HCT116 (cell line): ENCODE measurements around the gene KCNB1. TPM values are rescaled to one million over a fixed set of nuclear protein-coding genes. Genes with fewer than 3 reads are reported as not detected.

Source experiments
- ATAC-seq: fragments of 200-7000 bp; cut with Tn5 transposase; 2 replicates; pipeline ENCODE4 v1.9.1; 2020; ENCODE audit warnings: mild to moderate bottlenecking, moderate library complexity
- BruUV-seq: library from RNA; stranded (reverse); fragments of 400-500 nt; replicated peaks from 2 replicates; lab custom pipeline; 2021; lab: Mats Ljungman, UMichigan
- CTCF ChIA-PET: fragments of 300-600 bp; sonication (Branson Sonifier 250); formaldehyde crosslinking; loops from one replicate; lab custom pipeline; 2021; ENCODE audit warnings: antibody characterized with exemption; lab: Charles Lee
- POLR2A ChIA-PET: fragments of 300-600, 350-600 bp; sonication (Branson Sonifier 250); formaldehyde crosslinking; loops from one replicate; lab custom pipeline; 2021; ENCODE audit warnings: antibody characterized with exemption; lab: Charles Lee
- RAD21 ChIA-PET, 2 experiments: fragments of 300-600 bp; sonication (Branson Sonifier 250); formaldehyde crosslinking; loops; one replicate each; lab custom pipeline; 2023; ENCODE audit warnings: low total read pairs in 2 of 2; ENCODE audit not compliant: uncharacterized antibody in 2 of 2, unreplicated experiment in 2 of 2, low non-redundant PET in 1 of 2; lab: Charles Lee
- DNase-seq: peaks from one replicate; pipeline ENCODE4 v3.0.0-alpha.2; 2010; ENCODE audit warnings: low read depth, low spot score
- H2AFZ ChIP-seq: fragments of 200-600 bp; shearing (Covaris generic), sonication (generic); 2 replicates; pipeline ENCODE4 v1.6.1; 2017; ENCODE audit warnings: low read depth, mixed run types, mixed read lengths, antibody characterized with exemption, low read length; ENCODE audit not compliant: poor library complexity, severe bottlenecking
- H3K27ac ChIP-seq: 2 replicates; pipeline ENCODE4 v1.5.1; 2012; ENCODE audit warnings: low read depth, low read length
- H3K27me3 ChIP-seq: fragments of 200-600 bp; sonication (generic); 2 replicates; pipeline ENCODE4 v1.6.1; 2016; ENCODE audit warnings: mixed run types, low read length, mixed read lengths; ENCODE audit not compliant: insufficient read depth
- H3K36me3 ChIP-seq, 2 experiments: fragments of 200-500 bp in 1 of 2; fragments of 200-600 bp in 1 of 2; sonication (Bioruptor generic) in 1 of 2; sonication (generic) in 1 of 2; 2 replicates each; pipeline versions ENCODE4 v1.5.1 to v1.6.1; 2014 to 2016; ENCODE audit warnings: low read length in 2 of 2, inconsistent platforms in 1 of 2, mixed read lengths in 1 of 2, mixed run types in 1 of 2; ENCODE audit not compliant: insufficient read depth in 2 of 2, control insufficient read depth in 1 of 2
- H3K4me1 ChIP-seq, 2 experiments: fragments of 200-600 bp in 1 of 2; sonication (generic) in 1 of 2; 2 replicates each; pipeline versions ENCODE4 v1.5.1 to v1.6.1; 2012 to 2017; ENCODE audit warnings: low read length in 2 of 2, inconsistent platforms in 1 of 2, mild to moderate bottlenecking in 1 of 2, mixed read lengths in 1 of 2, mixed run types in 1 of 2, moderate library complexity in 1 of 2; ENCODE audit not compliant: insufficient read depth in 2 of 2, control insufficient read depth in 1 of 2
- H3K4me2 ChIP-seq: fragments of 200-600 bp; sonication (generic); 2 replicates; pipeline ENCODE4 v1.6.1; 2017; ENCODE audit warnings: mixed run types, low read length, mixed read lengths
- H3K4me3 ChIP-seq, 2 experiments: fragments of 200-600 bp in 1 of 2; sonication (generic) in 1 of 2; replicated peaks in 1 of 2; 2 replicates each; pipeline ENCODE4 v1.5.1; 2011 to 2016; ENCODE audit warnings: low read length in 2 of 2, control low read depth in 1 of 2, low read depth in 1 of 2, mild to moderate bottlenecking in 1 of 2, mixed read lengths in 1 of 2, mixed run types in 1 of 2
- H3K79me2 ChIP-seq: fragments of 200-600 bp; sonication (generic); 2 replicates; pipeline ENCODE4 v1.6.1; 2017; ENCODE audit warnings: mild to moderate bottlenecking, mixed run types, low read length, moderate library complexity, mixed read lengths; ENCODE audit not compliant: insufficient read depth
- H3K9ac ChIP-seq: fragments of 200-600 bp; sonication (generic); 2 replicates; pipeline ENCODE4 v1.6.1; 2016; ENCODE audit warnings: low read length, mixed read lengths
- H3K9me2 ChIP-seq: fragments of 200-600 bp; sonication (generic), shearing (Covaris generic); 2 replicates; pipeline ENCODE4 v1.6.1; 2017; ENCODE audit warnings: mixed run types, mild to moderate bottlenecking, moderate library complexity; ENCODE audit not compliant: insufficient read depth
- H3K9me3 ChIP-seq, 2 experiments: fragments of 200-500 bp in 1 of 2; fragments of 200-600 bp in 1 of 2; sonication (Bioruptor generic) in 1 of 2; sonication (generic) in 1 of 2; 2 replicates each; pipeline ENCODE4 v1.6.1; 2014 to 2017; ENCODE audit warnings: low read length in 2 of 2, mixed read lengths in 2 of 2, inconsistent platforms in 1 of 2, low read depth in 1 of 2, mild to moderate bottlenecking in 1 of 2, mixed run types in 1 of 2, moderate library complexity in 1 of 2; ENCODE audit not compliant: control insufficient read depth in 1 of 2, insufficient read depth in 1 of 2
- H4K20me1 ChIP-seq: fragments of 200-600 bp; sonication (generic), shearing (Covaris generic); 2 replicates; pipeline ENCODE4 v1.6.1; 2017; ENCODE audit warnings: mixed run types, mild to moderate bottlenecking, moderate library complexity; ENCODE audit not compliant: insufficient read depth
- ATF3 ChIP-seq: IDR thresholded peaks from 2 replicates; pipeline ENCODE4 v1.6.1; 2012
- CBX3 ChIP-seq: IDR thresholded peaks from 2 replicates; pipeline ENCODE4 v1.6.1; 2012; ENCODE audit warnings: low read depth
- CEBPB ChIP-seq: IDR thresholded peaks from 2 replicates; pipeline ENCODE4 v1.6.1; 2012; ENCODE audit warnings: low read depth
- CTCF ChIP-seq, 3 experiments: fragments of 200-600 bp in 1 of 3; sonication (generic) in 1 of 3; IDR thresholded peaks in 2 of 3; conservative IDR thresholded peaks in 1 of 3; 2 replicates each; pipeline ENCODE4 v1.5.1; 2012 to 2017; ENCODE audit warnings: low read depth in 2 of 3, low read length in 2 of 3, antibody characterized with exemption in 1 of 3, borderline replicate concordance in 1 of 3, control low read depth in 1 of 3, mild to moderate bottlenecking in 1 of 3, mixed read lengths in 1 of 3, mixed run types in 1 of 3, moderate library complexity in 1 of 3; ENCODE audit not compliant: insufficient read depth in 1 of 3
- ELF1 ChIP-seq: IDR thresholded peaks from 2 replicates; pipeline ENCODE4 v1.6.1; 2012; ENCODE audit warnings: low read depth, borderline replicate concordance
- EZH2 ChIP-seq: fragments of 200-600 bp; sonication (generic); IDR thresholded peaks from 2 replicates; pipeline ENCODE4 v1.6.1; 2017; ENCODE audit warnings: antibody characterized with exemption, mixed run types
- POLR2AphosphoS5 ChIP-seq: IDR thresholded peaks from 2 replicates; pipeline ENCODE4 v1.6.1; 2011; ENCODE audit warnings: mild to moderate bottlenecking, low read depth, low read length, moderate library complexity
- RAD21 ChIP-seq: IDR thresholded peaks from 2 replicates; pipeline ENCODE4 v1.6.1; 2012; ENCODE audit warnings: low read depth, mild to moderate bottlenecking
- SP1 ChIP-seq: IDR thresholded peaks from 2 replicates; pipeline ENCODE4 v1.6.1; 2012; ENCODE audit warnings: low read depth
- YY1 ChIP-seq: IDR thresholded peaks from 2 replicates; pipeline ENCODE4 v1.6.1; 2011; ENCODE audit warnings: low read length, low read depth, moderate library complexity, mild to moderate bottlenecking; ENCODE audit not compliant: insufficient replicate concordance; ENCODE audit errors: extremely low read depth
- ZNF274 ChIP-seq: fragments of 200-500 bp; sonication (Bioruptor generic); IDR thresholded peaks from 2 replicates; pipeline ENCODE4 v1.6.1; 2014; ENCODE audit warnings: mild to moderate bottlenecking, low read depth, low read length, inconsistent platforms
- intact Hi-C: fragments of 100-400 bp; cut with micrococcal nuclease; formaldehyde crosslinking; loops from 2 replicates; pipeline ENCODE4 v1.10.0; 2022
- total RNA-seq: library from RNA; stranded (reverse); gene quantifications from one replicate; pipeline ENCODE4 v1.2.1, GENCODE V29; 2021; ENCODE audit not compliant: unreplicated experiment

KCNB1 gene
- total RNA-seq, 1 experiment from 2014 or later: 0.79 TPM

GRCh38 chr20:49377326-49377725 lies 105.1 kb downstream of the KCNB1 start:
- DNase-seq (no peak), ATAC-seq (no peak)
- ChIA-PET CTCF (interaction anchor here (2.2 kb wide), 1 partner anchor 8 kb away, joined by 7 read pairs; no protein-coding TSS in a partner anchor), POLR2A (no interaction called here), RAD21 (no interaction called here)
- peaks cover 12 to 17% of the 10 kb centered on the region in 2 experiments; a peak in 3 of 4 replicates for H3K4me1 ChIP-seq
- H3K79me2 ChIP-seq: no peaks in the 10 kb centered on the region
- H3K9me3 ChIP-seq: no peaks in the 10 kb centered on the region
- BruUV-seq: no TSS peak
- H4K20me1 ChIP-seq: no peaks in the 10 kb centered on the region
- no peak overlapping the region for H3K4me2 ChIP-seq
- no peak overlapping the region for H3K4me3 ChIP-seq
- intact Hi-C loops: no loop called here
- TF ChIP-seq POLR2AphosphoS5: no peak
- TF ChIP-seq ATF3: no peak
- no peak for TF ChIP-seq SP1
- TF ChIP-seq CTCF (IDR thresholded peaks at IDR 0.05 in 2 of 3, conservative IDR thresholded peaks at IDR 0.05 in 1 of 3; ENCODE audit: borderline replicate concordance in 1 of 3, insufficient read depth in 1 of 3, low read depth in 2 of 3, low read length in 2 of 3): no peak
- TF ChIP-seq CEBPB: no peak
- TF ChIP-seq ELF1: no peak
- no peak for TF ChIP-seq RAD21
- no peak for TF ChIP-seq ZNF274
- TF ChIP-seq YY1: no peak
- no peak for TF ChIP-seq CBX3
- TF ChIP-seq EZH2: no peak
- no peak overlapping the region for H3K9ac ChIP-seq
- H3K27me3 ChIP-seq: peaks cover 8% of the 10 kb centered on the region; the same call in 1 of the 2 replicates
- H3K9me2 ChIP-seq: no peaks in the 10 kb centered on the region
- H3K36me3 ChIP-seq: no peaks in the 10 kb centered on the region
- H3K27ac ChIP-seq: no peak overlapping the region
- H2AFZ ChIP-seq: no peak overlapping the region
